AG04449 (cell line): ENCODE data around the gene SIM1.

ENCODE experiments used
- CTCF ChIA-PET: fragments of 350-600 bp; formaldehyde crosslinking; extraction: SDS; loops from one replicate; lab custom pipeline; 2021; ENCODE audit warnings: antibody characterized with exemption; lab: Yijun Ruan, JAX
- POLR2A ChIA-PET: fragments of 400-600, 350-600 bp; formaldehyde crosslinking; extraction: SDS; loops from one replicate; lab custom pipeline; 2020; ENCODE audit warnings: antibody characterized with exemption, inconsistent platforms; lab: Yijun Ruan, JAX
- DNase-seq: peaks from one replicate; pipeline ENCODE4 v3.0.0-alpha.2; 2010; ENCODE audit warnings: low read depth, low spot score
- H3K4me3 ChIP-seq: 2 replicates; pipeline ENCODE4 v1.5.1; 2011; ENCODE audit warnings: low read depth, mild to moderate bottlenecking, control low read depth, low read length
- CTCF ChIP-seq: IDR thresholded peaks from one replicate; pipeline ENCODE4 v1.5.1; 2011; ENCODE audit warnings: mild to moderate bottlenecking, moderate library complexity, low read length, control low read depth, inconsistent platforms; ENCODE audit not compliant: insufficient read depth; ENCODE audit errors: missing control alignments

SIM1 gene

DNA sequence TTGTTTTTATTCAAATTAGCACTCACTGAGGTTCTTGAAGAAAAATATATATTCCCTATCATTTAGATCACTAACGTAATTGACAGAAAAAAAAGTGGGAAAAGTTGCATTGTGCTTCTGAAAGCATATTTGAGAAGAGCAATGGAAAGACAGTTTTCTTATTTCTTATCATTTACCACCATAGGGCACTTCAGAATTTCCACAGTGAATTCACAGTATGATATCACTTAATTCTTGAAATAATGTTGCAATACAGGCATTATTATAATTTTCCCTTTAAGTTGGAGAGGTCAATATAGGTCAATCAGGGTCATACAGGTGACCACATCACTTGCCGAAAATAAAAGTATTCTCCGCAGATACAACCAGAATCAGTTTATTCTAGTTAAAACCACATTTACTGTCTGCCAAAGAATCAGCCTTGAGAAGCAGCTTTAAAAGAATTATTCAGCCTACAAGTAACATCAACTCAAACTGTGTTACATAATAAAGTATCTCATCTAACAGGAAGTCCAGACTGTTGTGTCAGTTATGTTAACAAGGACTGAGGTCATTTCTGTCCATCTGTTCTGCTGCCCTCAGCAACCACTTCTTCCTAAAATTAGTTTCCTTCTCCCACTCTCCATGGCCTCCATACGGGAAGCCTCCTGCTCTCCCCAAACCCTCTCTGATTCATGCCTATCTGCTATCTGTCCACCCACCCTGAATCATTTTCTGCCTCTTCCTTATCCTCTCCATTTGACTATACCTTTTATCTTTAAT is 121.2 kb downstream of the SIM1 start:
- ChIA-PET CTCF (interaction anchor here (1.5 kb wide), 1 partner anchor 321 kb away, joined by 4 read pairs; no protein-coding TSS in a partner anchor), POLR2A (interaction anchor here (1.2 kb wide), 1 partner anchor 47 kb away, joined by 4 read pairs; no protein-coding TSS in a partner anchor)
- no peak for TF ChIP-seq CTCF
- no peak for DNase-seq
- no peak overlapping the region for H3K4me3 ChIP-seq

GRCh38 chr6:100342830-100343229 is 121.9 kb downstream of the SIM1 start:
- no peak overlapping the region for H3K4me3 ChIP-seq
- no peak for TF ChIP-seq CTCF
- POLR2A ChIA-PET: interaction anchor here (1.2 kb wide), 1 partner anchor 46 kb away, joined by 4 read pairs; no protein-coding TSS in a partner anchor
- DNase-seq: no peak
- CTCF ChIA-PET: no interaction called here

- POLR2A ChIA-PET: no interaction called here
- CTCF ChIA-PET: interaction anchor here (0.9 to 1.0 kb wide), 2 partner anchors 27 to 141 kb away, joined by 3 read pairs; no protein-coding TSS in a partner anchor
- TF ChIP-seq CTCF: no peak
Measured at GRCh38 chr6:100339574-100340255, 125.0 kb downstream of the SIM1 start.

DNA sequence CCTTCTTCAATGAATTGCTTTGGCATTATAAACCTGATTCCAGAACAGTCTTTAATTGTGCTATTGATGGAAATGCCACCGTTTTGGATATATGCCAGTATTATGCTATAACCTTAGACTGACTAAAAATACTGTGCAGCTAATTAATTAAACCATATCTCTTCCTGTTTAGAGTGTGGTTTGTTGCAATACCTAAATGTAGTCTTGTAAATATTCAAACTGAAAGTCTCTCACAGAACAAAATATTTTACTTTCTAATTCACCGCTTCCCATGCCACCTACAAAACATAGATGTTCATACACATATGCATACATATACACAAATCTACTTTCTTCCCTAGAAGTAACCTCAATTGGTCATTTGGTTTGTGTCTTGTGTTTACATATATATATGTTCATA is 126.6 kb downstream of the SIM1 start:
- CTCF ChIA-PET: no interaction called here
- no peak overlapping the region for H3K4me3 ChIP-seq
- POLR2A ChIA-PET: no interaction called here
- DNase-seq: no peak
- no peak for TF ChIP-seq CTCF

More at GRCh38 chr6:100339574-100340255, 125.0 kb downstream of the SIM1 start:
- no peak for DNase-seq
- H3K4me3 ChIP-seq: no peak overlapping the region

GRCh38 chr6:100336876-100337275 is 127.8 kb downstream of the SIM1 start:
- ChIA-PET POLR2A (no interaction called here), CTCF (interaction anchor here (1.7 kb wide), 1 partner anchor 19 kb away, joined by 5 read pairs; no protein-coding TSS in a partner anchor)
- H3K4me3 ChIP-seq: no peak overlapping the region
- no peak for DNase-seq
- TF ChIP-seq CTCF: no peak

GRCh38 chr6:100335991-100336390 is 128.7 kb downstream of the SIM1 start:
- ChIA-PET CTCF (interaction anchor here (1.7 kb wide), 1 partner anchor 18 kb away, joined by 5 read pairs; no protein-coding TSS in a partner anchor), POLR2A (no interaction called here)
- DNase-seq: no peak
- H3K4me3 ChIP-seq: no peak overlapping the region
- TF ChIP-seq CTCF: no peak
